SK-N-MC (cell line): ENCODE measurements around the gene CHRNA5.

Experiments used
- DNase-seq: peaks from one replicate; pipeline ENCODE4 v3.0.0-alpha.2; 2011; ENCODE audit warnings: low read depth, low spot score
- H3K27ac ChIP-seq: fragments of 200-600 bp; sonication (generic); 2 replicates; pipeline ENCODE4 v1.5.1; 2016; ENCODE audit warnings: mixed run types
- H3K36me3 ChIP-seq: fragments of 200-600 bp; sonication (generic); 2 replicates; pipeline ENCODE4 v1.6.1; 2017; ENCODE audit warnings: antibody characterized with exemption, low read length, mixed read lengths; ENCODE audit not compliant: insufficient read depth
- H3K4me3 ChIP-seq: fragments of 200-600 bp; sonication (generic); 2 replicates; pipeline ENCODE4 v1.5.1; 2016
- H3K9ac ChIP-seq: fragments of 200-600 bp; sonication (generic); 2 replicates; pipeline ENCODE4 v1.8.0; 2017; ENCODE audit warnings: mixed run types, mixed read lengths; ENCODE audit not compliant: insufficient read length
- H3K9me3 ChIP-seq: fragments of 200-600 bp; sonication (generic); 2 replicates; pipeline ENCODE4 v1.6.1; 2017; ENCODE audit warnings: low read depth, mild to moderate bottlenecking, antibody characterized with exemption, low read length, moderate library complexity, mixed read lengths
- EZH2 ChIP-seq: fragments of 200-600 bp; sonication (generic); IDR thresholded peaks from one replicate; pipeline ENCODE4 v1.6.1; 2017; ENCODE audit warnings: antibody characterized with exemption
- FOXP2 ChIP-seq: optimal IDR thresholded peaks from 2 replicates; pipeline ENCODE3; 2011; ENCODE audit warnings: mild to moderate bottlenecking, moderate library complexity; ENCODE audit not compliant: insufficient read depth; ENCODE audit errors: extremely low read length, control extremely low read depth
- POLR2AphosphoS5 ChIP-seq: IDR thresholded peaks from 2 replicates; pipeline ENCODE4 v1.6.1; 2012; ENCODE audit warnings: mild to moderate bottlenecking, low read depth, low read length, borderline replicate concordance

Gene CHRNA5

GRCh38 chr15:78621810-78622402 is 56.6 kb downstream of the CHRNA5 start:
- Histone ChIP-seq H3K9me3 (no peaks in the 10 kb centered on the region), H3K36me3 (no peaks in the 10 kb centered on the region), H3K9ac (no peak overlapping the region), H3K27ac (no peak overlapping the region), H3K4me3 (no peak overlapping the region)
- no peak for DNase-seq
- TF ChIP-seq EZH2 (no peak), FOXP2 (no peak), POLR2AphosphoS5 (no peak)

GRCh38 chr15:78623786-78624497 is 58.6 kb downstream of the CHRNA5 start:
- no peaks in the 10 kb centered on the region for H3K36me3 ChIP-seq

GRCh38 chr15:78624651-78625590 is 59.6 kb downstream of the CHRNA5 start:
- no peaks in the 10 kb centered on the region for H3K9me3 ChIP-seq
- no peaks in the 10 kb centered on the region for H3K36me3 ChIP-seq
- H3K4me3 ChIP-seq: no peak overlapping the region
- TF ChIP-seq FOXP2: no peak
- no peak for TF ChIP-seq EZH2
- TF ChIP-seq POLR2AphosphoS5: no peak
- no peak for DNase-seq
- no peak overlapping the region for H3K27ac ChIP-seq
- no peak overlapping the region for H3K9ac ChIP-seq

More at GRCh38 chr15:78623786-78624497, 58.6 kb downstream of the CHRNA5 start:
- no peaks in the 10 kb centered on the region for H3K9me3 ChIP-seq
- no peak overlapping the region for H3K4me3 ChIP-seq
- DNase-seq: no peak
- no peak overlapping the region for H3K27ac ChIP-seq
- H3K9ac ChIP-seq: no peak overlapping the region
- no peak for TF ChIP-seq POLR2AphosphoS5

GRCh38 chr15:78625606-78626280 is 60.4 kb downstream of the CHRNA5 start:
- H3K4me3 ChIP-seq: no peak overlapping the region
- DNase-seq: no peak
- H3K9me3 ChIP-seq: no peaks in the 10 kb centered on the region
- no peaks in the 10 kb centered on the region for H3K36me3 ChIP-seq
- H3K27ac ChIP-seq: no peak overlapping the region
- H3K9ac ChIP-seq: no peak overlapping the region
- TF ChIP-seq FOXP2 (no peak), EZH2 (no peak), POLR2AphosphoS5 (no peak)

DNA sequence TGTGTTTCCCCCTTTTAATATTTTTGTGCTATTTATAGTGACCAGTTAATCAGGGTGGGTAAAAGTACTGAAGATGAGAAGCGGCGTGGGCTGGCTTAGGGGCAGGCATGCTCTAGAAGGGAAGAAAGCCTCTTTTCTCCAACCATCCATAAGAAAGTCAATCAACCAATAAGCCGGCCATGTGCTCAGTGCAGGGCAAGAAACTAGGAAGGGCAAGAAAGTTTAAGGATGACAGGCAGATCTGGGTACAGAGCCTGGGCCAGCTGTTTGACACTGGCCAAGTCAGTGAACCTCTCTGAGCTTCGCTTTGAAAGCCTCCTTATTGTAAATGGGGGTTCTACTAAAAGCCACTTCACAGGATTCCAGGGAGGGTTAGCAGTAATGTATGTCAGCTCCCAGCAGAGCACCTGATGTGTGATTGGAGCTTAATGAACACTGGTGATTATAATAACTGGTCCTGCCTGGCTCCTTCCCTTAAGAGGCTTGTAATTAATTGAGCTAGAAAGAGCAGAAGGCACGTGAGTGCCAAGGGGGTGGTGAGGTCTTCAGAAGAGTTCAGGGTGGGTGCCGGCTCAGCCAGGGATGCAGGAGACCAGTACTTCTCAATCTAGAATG is 61.2 kb downstream of the CHRNA5 start:
- no peak overlapping the region for H3K27ac ChIP-seq
- H3K36me3 ChIP-seq: no peaks in the 10 kb centered on the region
- H3K4me3 ChIP-seq: no peak overlapping the region
- TF ChIP-seq EZH2 (no peak), POLR2AphosphoS5 (no peak), FOXP2 (no peak)
- H3K9ac ChIP-seq: no peak overlapping the region
- no peak for DNase-seq
- H3K9me3 ChIP-seq: no peaks in the 10 kb centered on the region

DNA sequence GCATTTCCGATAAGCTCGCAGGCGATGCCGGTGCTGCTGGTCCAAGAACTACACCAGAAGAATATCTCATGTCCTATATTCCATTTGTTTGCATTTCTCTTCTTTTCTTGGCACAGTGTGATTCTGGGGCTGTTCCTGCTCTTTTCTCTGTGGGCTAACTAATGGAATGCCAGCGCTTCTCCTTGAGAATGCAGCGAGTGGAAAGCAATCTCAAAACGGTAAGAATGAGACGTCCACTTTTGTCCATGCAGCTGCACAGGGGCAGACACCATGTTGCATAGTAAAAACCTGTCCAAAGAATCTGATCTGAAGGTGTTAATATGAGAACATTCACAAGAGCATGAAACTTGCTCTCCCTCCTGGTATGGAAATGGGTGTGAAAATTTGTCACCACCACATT is 62.0 kb downstream of the CHRNA5 start:
- H3K27ac ChIP-seq: no peak overlapping the region
- H3K9me3 ChIP-seq: no peaks in the 10 kb centered on the region
- no peak overlapping the region for H3K9ac ChIP-seq
- TF ChIP-seq POLR2AphosphoS5 (no peak), FOXP2 (no peak), EZH2 (no peak)
- H3K36me3 ChIP-seq: no peaks in the 10 kb centered on the region
- DNase-seq: no peak
- no peak overlapping the region for H3K4me3 ChIP-seq

DNA sequence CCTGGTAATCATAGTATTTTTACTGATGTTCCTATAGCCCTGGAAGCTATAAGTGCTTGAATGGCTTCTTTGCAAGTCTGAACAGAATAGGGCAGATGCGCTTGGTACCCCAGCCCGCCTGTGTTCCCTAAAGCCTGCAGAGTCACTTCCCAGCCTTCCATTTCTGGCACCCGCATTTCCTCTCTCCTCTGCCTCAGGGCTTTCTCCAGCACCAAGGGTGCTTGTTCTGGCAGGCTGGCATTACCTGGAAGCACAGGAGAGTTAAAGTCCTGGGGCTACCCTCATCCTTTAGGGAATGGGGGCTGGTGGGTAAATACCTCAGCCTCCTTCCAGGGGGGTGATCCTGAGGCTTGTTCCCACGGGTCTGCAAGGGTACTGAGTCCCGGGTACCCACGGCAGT is 62.9 kb downstream of the CHRNA5 start:
- Histone ChIP-seq H3K9ac (no peak overlapping the region), H3K36me3 (no peaks in the 10 kb centered on the region), H3K9me3 (no peaks in the 10 kb centered on the region), H3K4me3 (no peak overlapping the region), H3K27ac (no peak overlapping the region)
- TF ChIP-seq POLR2AphosphoS5 (no peak), FOXP2 (no peak), EZH2 (no peak)
- DNase-seq: no peak
